Liver (tissue), 9 donors: ENCODE measurements around the gene ACTL10. TPM values are rescaled to one million over a fixed set of nuclear protein-coding genes. Genes with fewer than 3 reads are reported as not detected.

ENCODE experiments used
- DNase-seq: peaks from one replicate; pipeline ENCODE4 v3.0.0-alpha.2; 2017; ENCODE audit warnings: low spot score
- H3K27ac ChIP-seq, 2 donors: one replicate each; pipeline ENCODE4 v1.7.0; 2013; ENCODE audit warnings: inconsistent platforms in 2 of 2, low read length in 2 of 2, control low read depth in 1 of 2, low read depth in 1 of 2, mild to moderate bottlenecking in 1 of 2
- H3K27me3 ChIP-seq, 4 donors: one replicate each; pipeline versions ENCODE4 v1.6.1 to v1.7.0; 2013; ENCODE audit warnings: low read length in 3 of 4, inconsistent platforms in 1 of 4, mild to moderate bottlenecking in 1 of 4, moderate library complexity in 1 of 4; ENCODE audit not compliant: control insufficient read depth in 4 of 4, insufficient read depth in 4 of 4
- H3K36me3 ChIP-seq, 4 donors: one replicate each; pipeline versions ENCODE4 v1.6.1 to v1.7.0; 2013; ENCODE audit warnings: low read length in 3 of 4, mild to moderate bottlenecking in 3 of 4, low read depth in 1 of 4, moderate library complexity in 1 of 4; ENCODE audit not compliant: control insufficient read depth in 4 of 4, insufficient read depth in 3 of 4
- H3K4me1 ChIP-seq, 4 donors: one replicate each; pipeline versions ENCODE4 v1.6.1 to v1.7.0; 2013; ENCODE audit warnings: low read length in 3 of 4, mild to moderate bottlenecking in 3 of 4, moderate library complexity in 1 of 4; ENCODE audit not compliant: control insufficient read depth in 4 of 4, insufficient read depth in 4 of 4
- H3K4me3 ChIP-seq, 3 donors: one replicate each; pipeline versions ENCODE4 v1.6.1 to v1.7.0; 2013; ENCODE audit warnings: low read length in 3 of 3, control low read depth in 1 of 3, low read depth in 1 of 3, mild to moderate bottlenecking in 1 of 3
- H3K9ac ChIP-seq, 2 donors: one replicate each; pipeline ENCODE4 v1.7.0; 2013; ENCODE audit warnings: low read length in 2 of 2, mild to moderate bottlenecking in 2 of 2, moderate library complexity in 2 of 2, control low read depth in 1 of 2, low read depth in 1 of 2
- H3K9me3 ChIP-seq, 4 donors: one replicate each; pipeline versions ENCODE4 v1.6.1 to v1.7.0; 2013; ENCODE audit warnings: low read length in 3 of 4; ENCODE audit not compliant: control insufficient read depth in 4 of 4
- ATF3 ChIP-seq: IDR thresholded peaks from 2 replicates; pipeline ENCODE4 v1.6.1; 2016; ENCODE audit warnings: antibody characterized with exemption
- CTCF ChIP-seq: fragments of 150-350 bp; IDR thresholded peaks from 2 replicates; pipeline ENCODE4 v1.5.1; 2017; ENCODE audit warnings: improper control_type of control experiment, low read depth, low read length; ENCODE audit not compliant: missing input control
- EGR1 ChIP-seq, 2 donors: IDR thresholded peaks; 2 replicates each; pipeline ENCODE4 v1.6.1; 2016 to 2018; ENCODE audit warnings: antibody characterized with exemption in 2 of 2, low read depth in 2 of 2
- FOXA1 ChIP-seq: IDR thresholded peaks from 2 replicates; pipeline ENCODE4 v1.6.1; 2016; ENCODE audit warnings: antibody characterized with exemption
- FOXA2 ChIP-seq: IDR thresholded peaks from 2 replicates; pipeline ENCODE4 v1.6.1; 2016; ENCODE audit warnings: antibody characterized with exemption
- GABPA ChIP-seq, 2 donors: IDR thresholded peaks in 1 of 2; conservative IDR thresholded peaks in 1 of 2; 2 replicates each; pipeline ENCODE4 v1.6.1; 2016; ENCODE audit warnings: antibody characterized with exemption in 2 of 2, mild to moderate bottlenecking in 1 of 2, moderate library complexity in 1 of 2
- HNF4A ChIP-seq, 2 donors: conservative IDR thresholded peaks; 2 replicates each; pipeline ENCODE4 v1.6.1; 2016; ENCODE audit warnings: antibody characterized with exemption in 2 of 2, mild to moderate bottlenecking in 2 of 2
- HNF4G ChIP-seq: IDR thresholded peaks from 2 replicates; pipeline ENCODE4 v1.6.1; 2016; ENCODE audit warnings: antibody characterized with exemption
- JUND ChIP-seq, 2 donors: IDR thresholded peaks; 2 replicates each; pipeline ENCODE4 v1.6.1; 2016; ENCODE audit warnings: antibody characterized with exemption in 2 of 2
- MAX ChIP-seq: IDR thresholded peaks from 2 replicates; pipeline ENCODE4 v1.6.1; 2016; ENCODE audit warnings: antibody characterized with exemption
- NR2F2 ChIP-seq: IDR thresholded peaks from 2 replicates; pipeline ENCODE4 v1.6.1; 2016; ENCODE audit warnings: antibody characterized with exemption
- REST ChIP-seq: IDR thresholded peaks from 2 replicates; pipeline ENCODE4 v1.6.1; 2016; ENCODE audit warnings: antibody characterized with exemption, mild to moderate bottlenecking
- TAF1 ChIP-seq: conservative IDR thresholded peaks from 2 replicates; pipeline ENCODE4 v1.6.1; 2016; ENCODE audit warnings: antibody characterized with exemption, mild to moderate bottlenecking
- YY1 ChIP-seq: IDR thresholded peaks from 2 replicates; pipeline ENCODE4 v1.6.1; 2016; ENCODE audit warnings: antibody characterized with exemption, mild to moderate bottlenecking
- ZBTB33 ChIP-seq: IDR thresholded peaks from 2 replicates; pipeline ENCODE4 v1.6.1; 2016; ENCODE audit warnings: antibody characterized with exemption
- WGBS: extraction: QIAGEN DNeasy Blood & Tissue Kit; methylation state at CpG from one replicate; pipeline ENCODE4 v1.1.7; 2013; 5-methylcytosine and 5-hydroxymethylcytosine counted together
- polyA plus RNA-seq, 2 donors: library from polyadenylated mRNA; stranded (reverse) in 1 of 2; unstranded in 1 of 2; fragments of 200-250 nt in 1 of 2; fragments of >200 nt in 1 of 2; fragmentation: Nextera tagmentation in 1 of 2; extraction: Ambion mirVana in 1 of 2; gene quantifications; one replicate each; pipeline versions ENCODE4 v1.2.1 to v1.2.3, GENCODE V29; 2013 to 2015
- total RNA-seq, 2 donors: library from RNA; depleted of rRNA; stranded (reverse); fragments of >200 nt; gene quantifications; one replicate each; pipeline ENCODE4 v1.2.3, GENCODE V29; 2014
- donor health status: healthy.
- donor health status: healthy.
- donor health status: healthy.
- donor health status: healthy.
- donor health status: healthy.

Gene ACTL10
- total and polyA plus RNA-seq, 4 donors, result 0.10 to 0.50 (median 0.35) TPM

- Histone ChIP-seq H3K4me1 (peaks cover 0 to 28% (median 21%) of the 10 kb centered on the region in 4 donors), H3K27me3 (no peaks in the 10 kb centered on the region), H3K9me3 (no peaks in the 10 kb centered on the region), H3K36me3 (peaks cover 6 to 27% (median 21%) of the 10 kb centered on the region in 4 donors), H3K4me3 (no peak overlapping the region), H3K27ac (no peak overlapping the region), H3K9ac (no peak overlapping the region)
- WGBS, result 82% methylated on average over 2 of the region's 2 CpGs
- TF ChIP-seq CTCF (no peak), JUND (IDR thresholded peaks at IDR 0.05) (no peak), HNF4A (conservative IDR thresholded peaks at IDR 0.05) (no peak), EGR1 (IDR thresholded peaks at IDR 0.05; ENCODE audit: low read depth in 2 of 2) (no peak), ZBTB33 (no peak), TAF1 (no peak), GABPA (IDR thresholded peaks at IDR 0.05 in 1 of 2, conservative IDR thresholded peaks at IDR 0.05 in 1 of 2) (no peak), NR2F2 (no peak), HNF4G (no peak), MAX (no peak)
- no peak for DNase-seq
Measured at GRCh38 chr20:33645396-33645795, 21.3 kb upstream of the ACTL10 start.

- DNase-seq, result no peak
Measured at GRCh38 chr20:33646191-33646590, 20.6 kb upstream of the ACTL10 start.

More at GRCh38 chr20:33646191-33646590, 20.6 kb upstream of the ACTL10 start:
- no peak overlapping the region for H3K9ac ChIP-seq
- no peak overlapping the region for H3K4me3 ChIP-seq
- no peak overlapping the region for H3K27ac ChIP-seq
- no peaks in the 10 kb centered on the region for H3K27me3 ChIP-seq
- peaks cover 6 to 22% (median 18%) of the 10 kb centered on the region in 4 donors for H3K36me3 ChIP-seq
- no peak for TF ChIP-seq HNF4A (conservative IDR thresholded peaks at IDR 0.05)
- no peak for TF ChIP-seq FOXA1
- TF ChIP-seq JUND (IDR thresholded peaks at IDR 0.05), result no peak
- TF ChIP-seq GABPA (IDR thresholded peaks at IDR 0.05 in 1 of 2, conservative IDR thresholded peaks at IDR 0.05 in 1 of 2), result no peak
- TF ChIP-seq FOXA2, result no peak
- TF ChIP-seq REST, result no peak
- TF ChIP-seq MAX, result no peak
- TF ChIP-seq ATF3, result no peak
- TF ChIP-seq HNF4G, result no peak
- TF ChIP-seq YY1, result no peak
- TF ChIP-seq ZBTB33, result no peak
- WGBS, result 92% methylated on average over 5 of the region's 5 CpGs
- no peaks in the 10 kb centered on the region for H3K9me3 ChIP-seq
- H3K4me1 ChIP-seq, result peaks cover 0 to 28% (median 21%) of the 10 kb centered on the region in 4 donors
